Ureter (tissue), 1 donor: ENCODE measurements around the gene DNTT. TPM values are rescaled to one million over a fixed set of nuclear protein-coding genes. Genes with fewer than 3 reads are reported as not detected.

ENCODE experiments used
- DNase-seq: peaks from one replicate; pipeline ENCODE4 v3.0.0-alpha.2; 2020; ENCODE audit warnings: low spot score
- total RNA-seq: library from RNA; stranded (reverse); gene quantifications from one replicate; pipeline ENCODE4 v1.2.4, GENCODE V29; 2023
- donor health status: DM: yes; HTN: yes; CAD: no.

DNTT gene
- total RNA-seq, 1 donor from 2014 or later: not detected

GRCh38 chr10:96377816-96378294, 73.6 kb downstream of the DNTT start:
- peak; percentile 60 for DNase-seq

GRCh38 chr10:96378741-96379140, 74.5 kb downstream of the DNTT start:
- no peak for DNase-seq

GRCh38 chr10:96379758-96380157, 75.5 kb downstream of the DNTT start:
- DNase-seq: no peak

- DNase-seq: no peak
Measured at GRCh38 chr10:96380821-96381220, 76.6 kb downstream of the DNTT start.

- no peak for DNase-seq
Measured at GRCh38 chr10:96384506-96384905, 80.3 kb downstream of the DNTT start.

GRCh38 chr10:96387161-96387560, 82.9 kb downstream of the DNTT start:
- no peak for DNase-seq

GRCh38 chr10:96387601-96388000, 83.4 kb downstream of the DNTT start:
- DNase-seq: no peak

Other genes with a start within 250 kb of the DNTT start
- gene ZNF518A, start 174.1 kb upstream of the DNTT start, total RNA-seq: 40.1 TPM
- gene BLNK, start 32.9 kb upstream of the DNTT start, total RNA-seq: 56.4 TPM
- not detected for gene OPALIN, start 54.6 kb downstream of the DNTT start, total RNA-seq
- 0.96 TPM for gene TLL2, start 209.5 kb downstream of the DNTT start, total RNA-seq